Keratinocyte (primary cell): ENCODE data around the gene LLCFC1. TPM values are rescaled to one million over a fixed set of nuclear protein-coding genes. Genes with fewer than 3 reads are reported as not detected.

ENCODE experiments used
- DNase-seq: peaks from one replicate; pipeline ENCODE4 v3.0.0-alpha.2; 2011; ENCODE audit warnings: low read depth, missing footprints, low spot score
- FAIRE-seq: peaks from 2 replicates; lab custom pipeline; 2011; peaks lifted over from hg19 to GRCh38; lab: Jason Lieb, UNC
- H2AFZ ChIP-seq: 2 replicates; pipeline ENCODE4 v1.6.0; 2012; ENCODE audit warnings: low read length, control low read depth, inconsistent platforms; ENCODE audit not compliant: control insufficient read depth
- H3K27ac ChIP-seq: 2 replicates; pipeline ENCODE4 v1.5.1; 2011; ENCODE audit warnings: low read length; ENCODE audit not compliant: control insufficient read depth, insufficient read depth
- H3K27me3 ChIP-seq: 3 replicates; pipeline ENCODE4 v1.6.0; 2011; ENCODE audit warnings: low read length; ENCODE audit not compliant: control insufficient read depth, insufficient read depth; ENCODE audit errors: extremely low read depth
- H3K36me3 ChIP-seq, 2 experiments: 2 replicates in 1 of 2; 3 replicates in 1 of 2; pipeline ENCODE4 v1.5.1; 2011; ENCODE audit warnings: low read length in 2 of 2, mild to moderate bottlenecking in 1 of 2; ENCODE audit not compliant: control insufficient read depth in 2 of 2, insufficient read depth in 2 of 2; ENCODE audit errors: extremely low read depth in 1 of 2
- H3K4me1 ChIP-seq: 3 replicates; pipeline ENCODE4 v1.5.1; 2011; ENCODE audit warnings: low read length; ENCODE audit not compliant: control insufficient read depth, insufficient read depth; ENCODE audit errors: extremely low read depth
- H3K4me2 ChIP-seq: 3 replicates; pipeline ENCODE4 v1.6.0; 2011; ENCODE audit warnings: low read depth, low read length; ENCODE audit not compliant: control insufficient read depth, insufficient read depth; ENCODE audit errors: extremely low read depth
- H3K4me3 ChIP-seq, 3 experiments: fragments of 200-600 bp in 1 of 3; sonication (generic) in 1 of 3; 2 replicates in 2 of 3; 3 replicates in 1 of 3; pipeline ENCODE4 v1.5.1; 2011 to 2016; ENCODE audit warnings: low read length in 3 of 3, mild to moderate bottlenecking in 3 of 3, control low read depth in 2 of 3, inconsistent platforms in 1 of 3, low read depth in 1 of 3, mixed read lengths in 1 of 3, mixed run types in 1 of 3, moderate library complexity in 1 of 3; ENCODE audit not compliant: control insufficient read depth in 2 of 3, insufficient read depth in 2 of 3; ENCODE audit errors: extremely low read depth in 1 of 3
- H3K79me2 ChIP-seq: 2 replicates; pipeline ENCODE4 v1.6.0; 2012; ENCODE audit warnings: low read length; ENCODE audit not compliant: control insufficient read depth, insufficient read depth
- H3K9ac ChIP-seq: 3 replicates; pipeline ENCODE4 v1.6.0; 2011; ENCODE audit warnings: low read length; ENCODE audit not compliant: control insufficient read depth, insufficient read depth; ENCODE audit errors: extremely low read depth
- H3K9me1 ChIP-seq: 3 replicates; pipeline ENCODE4 v1.6.0; 2011; ENCODE audit warnings: low read length; ENCODE audit not compliant: control insufficient read depth, insufficient read depth; ENCODE audit errors: extremely low read depth
- H3K9me3 ChIP-seq: 2 replicates; pipeline ENCODE4 v1.5.1; 2012; ENCODE audit warnings: low read depth, low read length; ENCODE audit not compliant: control insufficient read depth
- H4K20me1 ChIP-seq: 3 replicates; pipeline ENCODE4 v1.6.0; 2011; ENCODE audit warnings: low read length; ENCODE audit not compliant: control insufficient read depth, insufficient read depth; ENCODE audit errors: extremely low read depth
- EZH2 ChIP-seq: IDR thresholded peaks from one replicate; pipeline ENCODE4 v1.6.1; 2012; ENCODE audit warnings: inconsistent platforms, mild to moderate bottlenecking, low read length, moderate library complexity
- dilution Hi-C: fragments of 300-500 bp; cut with MboI; formaldehyde crosslinking; loops from one replicate; pipeline ENCODE4 v1.7.0; 2020; ENCODE audit warnings: low sequenced_read_pairs; ENCODE audit not compliant: extremely low pct_ligation_motif_present
- polyA plus RNA-seq, 5 experiments: library from polyadenylated mRNA; depleted of rRNA in 3 of 5; stranded (reverse) in 3 of 5; stranded (forward) in 1 of 5; unstranded in 1 of 5; fragments of >200 nt; gene quantifications; 1 replicate in 1 of 5; 2 replicates in 3 of 5; 3 replicates in 1 of 5; pipeline versions ENCODE4 v1.2.1 to v1.2.3, GENCODE V29; 2011 to 2012; ENCODE audit warnings: missing spikeins in 2 of 5, low read depth in 1 of 5, low replicate concordance in 1 of 5
- TF ChIP-seq, protein P1 (sequence below), 3 experiments: IDR thresholded peaks in 1 of 3; conservative IDR thresholded peaks in 1 of 3; optimal IDR thresholded peaks in 1 of 3; 2 replicates in 2 of 3; 3 replicates in 1 of 3; pipeline versions ENCODE3 to v1.5.1; 2011; ENCODE audit warnings: low read length in 3 of 3, mild to moderate bottlenecking in 3 of 3, moderate library complexity in 2 of 3, control low read depth in 1 of 3, inconsistent platforms in 1 of 3; ENCODE audit not compliant: insufficient read depth in 2 of 3; ENCODE audit errors: extremely low read depth in 1 of 3

LLCFC1 gene
- polyA plus RNA-seq, 1 donor (not counting 4 experiments of a cell fraction or from before 2014, with no cell fraction given) = not detected

DNA sequence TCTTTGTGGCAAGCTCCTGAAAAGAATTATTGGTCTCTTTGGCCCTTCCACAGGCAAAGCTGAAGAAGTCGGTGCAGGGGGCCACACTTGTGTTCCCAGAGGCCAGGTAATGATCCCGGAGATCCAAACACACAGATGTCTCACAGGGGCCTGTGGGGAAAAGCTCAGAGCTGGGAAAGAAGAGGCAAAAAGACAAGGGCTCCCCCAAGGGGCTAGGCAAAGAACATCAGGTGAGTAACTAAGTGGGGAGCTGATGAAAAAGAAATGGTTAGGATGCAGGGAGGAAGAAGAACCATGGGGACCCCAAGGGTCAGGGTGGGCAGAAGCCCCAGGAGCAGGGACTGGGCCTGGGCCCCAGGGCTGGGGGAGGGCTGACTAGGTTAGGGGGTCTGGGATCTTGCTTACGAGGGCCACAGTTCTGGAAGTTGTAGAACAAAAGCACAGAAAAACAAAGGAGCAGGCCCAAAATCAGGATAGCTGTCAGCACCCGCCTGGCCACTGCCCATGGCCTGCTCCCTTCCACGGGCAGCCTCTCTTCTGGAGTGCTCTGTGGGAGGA, 21.8 kb downstream of the LLCFC1 start:
- Histone ChIP-seq H3K4me1 (peaks cover 7% of the 10 kb centered on the region), H3K27ac (no peak overlapping the region), H4K20me1 (no peaks in the 10 kb centered on the region), H3K9me1 (no peaks in the 10 kb centered on the region), H3K4me2 (no peak overlapping the region), H3K79me2 (no peaks in the 10 kb centered on the region), H3K9me3 (no peaks in the 10 kb centered on the region), H3K27me3 (no peaks in the 10 kb centered on the region), H3K36me3 (no peaks in the 10 kb centered on the region), H3K9ac (no peak overlapping the region), H2AFZ (no peak overlapping the region), H3K4me3 (no peak overlapping the region)
- dilution Hi-C loops = no loop called here
- no peak for FAIRE-seq
- no peak for TF ChIP-seq EZH2
- TF ChIP-seq, protein P1, sequence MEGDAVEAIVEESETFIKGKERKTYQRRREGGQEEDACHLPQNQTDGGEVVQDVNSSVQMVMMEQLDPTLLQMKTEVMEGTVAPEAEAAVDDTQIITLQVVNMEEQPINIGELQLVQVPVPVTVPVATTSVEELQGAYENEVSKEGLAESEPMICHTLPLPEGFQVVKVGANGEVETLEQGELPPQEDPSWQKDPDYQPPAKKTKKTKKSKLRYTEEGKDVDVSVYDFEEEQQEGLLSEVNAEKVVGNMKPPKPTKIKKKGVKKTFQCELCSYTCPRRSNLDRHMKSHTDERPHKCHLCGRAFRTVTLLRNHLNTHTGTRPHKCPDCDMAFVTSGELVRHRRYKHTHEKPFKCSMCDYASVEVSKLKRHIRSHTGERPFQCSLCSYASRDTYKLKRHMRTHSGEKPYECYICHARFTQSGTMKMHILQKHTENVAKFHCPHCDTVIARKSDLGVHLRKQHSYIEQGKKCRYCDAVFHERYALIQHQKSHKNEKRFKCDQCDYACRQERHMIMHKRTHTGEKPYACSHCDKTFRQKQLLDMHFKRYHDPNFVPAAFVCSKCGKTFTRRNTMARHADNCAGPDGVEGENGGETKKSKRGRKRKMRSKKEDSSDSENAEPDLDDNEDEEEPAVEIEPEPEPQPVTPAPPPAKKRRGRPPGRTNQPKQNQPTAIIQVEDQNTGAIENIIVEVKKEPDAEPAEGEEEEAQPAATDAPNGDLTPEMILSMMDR (optimal IDR thresholded peaks at IDR 0.05 in 1 of 3, IDR thresholded peaks at IDR 0.05 in 1 of 3, conservative IDR thresholded peaks at IDR 0.05 in 1 of 3; ENCODE audit: extremely low read depth in 1 of 3, insufficient read depth in 2 of 3, low read length in 3 of 3) = peak; percentile 52 to 72 (median 54)
- DNase-seq = no peak

DNA sequence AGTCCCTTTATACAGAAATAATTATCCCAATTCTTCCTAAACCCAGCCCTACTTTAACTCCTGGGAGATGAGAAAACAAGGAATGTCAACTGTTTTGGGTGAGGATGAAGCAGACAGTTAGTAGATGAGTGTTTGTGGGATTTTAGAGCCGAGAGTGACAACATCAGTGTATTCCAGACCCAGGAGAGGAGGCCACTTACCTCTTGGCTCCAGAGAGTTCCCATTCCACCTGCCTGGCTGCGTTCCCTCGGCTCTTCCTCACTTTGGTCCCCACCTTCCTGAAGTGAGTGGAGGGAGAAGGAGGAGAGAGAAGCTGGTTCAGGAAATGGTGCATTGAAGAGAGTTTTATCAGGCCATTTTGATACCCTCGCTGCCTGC, 22.3 kb downstream of the LLCFC1 start:
- no peaks in the 10 kb centered on the region for H3K9me3 ChIP-seq
- no peak overlapping the region for H3K27ac ChIP-seq
- H3K4me1 ChIP-seq = peaks cover 7% of the 10 kb centered on the region
- no peak for FAIRE-seq
- H3K79me2 ChIP-seq = no peaks in the 10 kb centered on the region
- no peaks in the 10 kb centered on the region for H3K9me1 ChIP-seq
- no peak overlapping the region for H3K9ac ChIP-seq
- no peaks in the 10 kb centered on the region for H4K20me1 ChIP-seq
- dilution Hi-C loops = no loop called here
- no peak overlapping the region for H3K4me3 ChIP-seq
- TF ChIP-seq, protein P1 (optimal IDR thresholded peaks at IDR 0.05 in 1 of 3, IDR thresholded peaks at IDR 0.05 in 1 of 3, conservative IDR thresholded peaks at IDR 0.05 in 1 of 3; ENCODE audit: extremely low read depth in 1 of 3, insufficient read depth in 2 of 3, low read length in 3 of 3) = no peak
- TF ChIP-seq EZH2 = no peak
- H2AFZ ChIP-seq = no peak overlapping the region
- no peaks in the 10 kb centered on the region for H3K36me3 ChIP-seq
- no peaks in the 10 kb centered on the region for H3K27me3 ChIP-seq
- H3K4me2 ChIP-seq = no peak overlapping the region
- no peak for DNase-seq
